HTR-8/SVneo (cell line): ENCODE measurements around the gene PTGER4.

Source experiments
- DNase-seq: peaks from one replicate; pipeline ENCODE4 v3.0.0; 2011; ENCODE audit warnings: low spot score, mixed read lengths; ENCODE audit not compliant: insufficient read length
- FAIRE-seq: peaks from 2 replicates; lab custom pipeline; 2011; peaks lifted over from hg19 to GRCh38; lab: Jason Lieb, UNC

PTGER4 gene

GRCh38 chr5:40667161-40667663 is 12.5 kb upstream of the PTGER4 start:
- DNase-seq (no peak), FAIRE-seq (no peak)

- DNase-seq: no peak
- no peak for FAIRE-seq
These were observed 9.9 kb upstream of the PTGER4 start for GRCh38 chr5:40669606-40670390.

- DNase-seq (no peak), FAIRE-seq (no peak)
These were observed 7.3 kb upstream of the PTGER4 start for GRCh38 chr5:40672425-40672824.

GRCh38 chr5:40674661-40675235 is 5.0 kb upstream of the PTGER4 start:
- DNase-seq (no peak), FAIRE-seq (peak; percentile 26)

- DNase-seq (no peak), FAIRE-seq (peak; percentile 36)
These were observed 4.2 kb upstream of the PTGER4 start for GRCh38 chr5:40675396-40676133.

GRCh38 chr5:40676613-40677343 is 2.9 kb upstream of the PTGER4 start:
- FAIRE-seq (peak; percentile 80), DNase-seq (peak; percentile 75)

GRCh38 chr5:40677456-40677855 is 2.3 kb upstream of the PTGER4 start:
- FAIRE-seq: no peak
- no peak for DNase-seq

- DNase-seq (no peak), FAIRE-seq (no peak)
These were observed 1.7 kb upstream of the PTGER4 start for GRCh38 chr5:40678026-40678425.

- FAIRE-seq: peak; percentile 52
These were observed 1.1 kb upstream of the PTGER4 start for GRCh38 chr5:40678460-40679147.

GRCh38 chr5:40679148-40679912 is 385 bp upstream of the PTGER4 start:
- peak; percentile 83 for FAIRE-seq
- peak; percentile 92 for DNase-seq

More at GRCh38 chr5:40678460-40679147, 1.1 kb upstream of the PTGER4 start:
- no peak for DNase-seq

GRCh38 chr5:40680741-40681362 is 1.1 kb downstream of the PTGER4 start:
- FAIRE-seq: no peak
- DNase-seq: no peak

- DNase-seq (no peak), FAIRE-seq (no peak)
These were observed 1.8 kb downstream of the PTGER4 start for GRCh38 chr5:40681363-40682153.

GRCh38 chr5:40682154-40683017 is 2.7 kb downstream of the PTGER4 start:
- FAIRE-seq: no peak
- DNase-seq: no peak

- DNase-seq (no peak), FAIRE-seq (no peak)
These were observed 3.6 kb downstream of the PTGER4 start for GRCh38 chr5:40683305-40683704.

- FAIRE-seq (no peak), DNase-seq (no peak)
These were observed 5.5 kb downstream of the PTGER4 start for GRCh38 chr5:40685193-40685592.

GRCh38 chr5:40685976-40686486 is 6.3 kb downstream of the PTGER4 start:
- no peak for DNase-seq
- FAIRE-seq: no peak

GRCh38 chr5:40687321-40687720 is 7.6 kb downstream of the PTGER4 start:
- FAIRE-seq: no peak
- DNase-seq: no peak
